ENCODE results near the gene STAG3. TPM values are rescaled to one million over a fixed set of nuclear protein-coding genes. Genes with fewer than 3 reads are reported as not detected.
A peak's percentile ranks its signal among the peaks of the same experiment; 100 is the strongest.

The STAG3 gene
- total RNA-seq, 1 donor from 2014 or later: 0.36 TPM

DNA sequence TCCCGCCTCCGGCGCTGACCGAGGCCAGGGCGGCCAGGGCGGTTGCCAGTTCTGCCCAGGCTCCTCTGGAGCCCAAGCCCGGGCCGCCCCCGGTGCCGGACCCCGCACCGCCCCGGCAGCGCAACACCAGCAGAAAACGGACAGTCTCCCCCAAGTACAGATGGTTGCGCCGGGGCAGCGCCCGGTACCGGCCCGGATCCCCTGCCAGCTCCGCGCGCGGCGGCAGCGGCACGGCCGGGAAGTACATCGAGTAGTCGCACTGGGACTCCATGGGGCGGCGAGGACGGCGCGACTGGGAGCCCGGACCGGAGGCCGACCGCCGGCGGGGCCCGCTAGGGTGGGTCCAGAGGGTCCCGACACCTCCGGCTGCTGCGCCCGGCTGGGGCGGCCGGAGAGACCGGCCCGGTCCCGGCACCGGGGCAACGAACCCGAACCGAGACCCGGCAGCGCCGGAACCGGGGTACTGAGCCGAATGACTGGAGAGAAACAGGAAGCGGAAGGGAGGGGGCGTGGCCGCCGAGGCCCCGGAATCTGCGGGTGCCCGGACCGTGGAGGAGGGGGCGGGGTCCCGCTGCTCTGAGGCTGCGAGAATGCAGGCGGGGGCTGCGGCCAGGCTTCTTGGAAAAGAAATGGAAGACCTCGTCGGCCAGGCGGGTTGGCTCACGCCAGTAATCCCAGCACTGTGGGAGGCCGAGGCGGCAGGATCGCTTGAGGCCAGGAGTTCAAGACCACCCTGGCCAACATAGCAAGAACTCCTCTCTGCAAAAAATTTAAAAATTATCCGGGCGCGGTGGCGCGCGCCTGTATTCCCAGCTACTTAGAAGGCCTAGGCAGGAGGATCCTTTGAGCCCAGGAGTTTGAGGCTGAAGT lies 19.3 kb upstream of the STAG3 start, which contains the start of gene TRAPPC14:
TRAPPC14 (minus strand) TSS at position 495 of the 870 bp plus-strand sequence; CDS start at position 271, 224 bp downstream.
- TF ChIP-seq EZH2 (IDR thresholded peaks at IDR 0.05; ENCODE audit: insufficient read depth, low read length) (no peak), CTCF (IDR thresholded peaks at IDR 0.05; ENCODE audit: insufficient read depth, low read depth, low read length) (no peak)
- H3K27ac Mint-ChIP-seq (ENCODE audit: unreplicated experiment): peak within 1 kb of the TSS; percentile 74
- Histone ChIP-seq H3K27ac (ENCODE audit: low read depth, low read length) (peak within 1 kb of the TSS; percentile 61), H3K9ac (ENCODE audit: low read length) (peak within 1 kb of the TSS; percentile 93), H2AFZ (ENCODE audit: low read depth, low read length) (peak within 1 kb of the TSS; percentile 75), H3K4me1 (ENCODE audit: insufficient read depth, low read length) (peaks cover 7% of the 10 kb centered on the region), H3K4me2 (ENCODE audit: low read length) (peak within 1 kb of the TSS; percentile 92), H3K36me3 (ENCODE audit: insufficient read depth, low read length) (peaks cover 9% of the 10 kb centered on the region), H3K4me3 (ENCODE audit: insufficient read depth, low read depth, low read length) (peak within 1 kb of the TSS; percentile 77), H3K79me2 (ENCODE audit: insufficient read depth, low read length) (peaks cover 35% of the 10 kb centered on the region), H3K27me3 (ENCODE audit: insufficient read depth, low read length) (no peaks in the 10 kb centered on the region), H4K20me1 (ENCODE audit: insufficient read depth, low read length) (peaks cover 40% of the 10 kb centered on the region), H3K9me3 (ENCODE audit: insufficient read depth, low read depth, low read length) (no peaks in the 10 kb centered on the region)
- peaks cover 7% of the 10 kb centered on the region for H3K4me1 Mint-ChIP-seq (ENCODE audit: low read depth, unreplicated experiment)
- peak; percentile 66 for DNase-seq (ENCODE audit: low read depth)
- H3K36me3 Mint-ChIP-seq (ENCODE audit: low read depth, unreplicated experiment): peaks cover 7% of the 10 kb centered on the region
- peak within 1 kb of the TSS; percentile 84 for H3K4me3 Mint-ChIP-seq (ENCODE audit: unreplicated experiment)
- no peaks in the 10 kb centered on the region for H3K9me3 Mint-ChIP-seq (ENCODE audit: unreplicated experiment)
- H3K27me3 Mint-ChIP-seq (ENCODE audit: low read depth, unreplicated experiment): peaks cover 2% of the 10 kb centered on the region
- FAIRE-seq: no peak

DNA sequence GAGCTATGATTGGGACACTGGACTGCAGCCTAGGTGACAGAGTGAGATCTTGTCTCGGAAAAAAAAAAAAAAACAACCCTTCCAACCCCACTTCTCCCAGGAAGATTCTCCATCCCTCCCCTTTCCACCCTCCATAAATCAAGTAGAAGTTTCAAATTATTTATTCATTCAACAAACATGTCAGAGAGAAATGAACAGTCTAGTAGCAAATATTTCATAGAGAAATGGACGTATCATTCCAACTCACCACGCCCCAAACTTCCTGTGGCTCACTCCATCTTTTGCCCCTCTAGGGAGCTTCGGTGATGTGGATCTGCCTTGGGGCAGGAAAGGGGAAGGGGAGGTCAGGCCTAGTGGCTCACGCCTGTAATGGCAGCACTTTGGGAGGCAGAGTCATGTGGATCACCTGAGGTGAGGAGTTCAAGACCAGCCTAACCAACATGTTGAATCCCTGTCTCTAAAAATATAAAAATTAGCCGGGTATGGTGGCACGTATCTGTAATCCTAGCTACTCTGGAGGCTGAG lies 18.6 kb upstream of the STAG3 start:
- H3K9me3 ChIP-seq (ENCODE audit: insufficient read depth, low read depth, low read length): no peaks in the 10 kb centered on the region
- H3K4me3 ChIP-seq (ENCODE audit: insufficient read depth, low read depth, low read length): peak overlapping the region; percentile 77
- FAIRE-seq (no peak), DNase-seq (ENCODE audit: low read depth) (no peak)
- H3K36me3 Mint-ChIP-seq (ENCODE audit: low read depth, unreplicated experiment): peaks cover 2% of the 10 kb centered on the region
- peak overlapping the region; percentile 93 for H3K9ac ChIP-seq (ENCODE audit: low read length)
- peak overlapping the region; percentile 75 for H2AFZ ChIP-seq (ENCODE audit: low read depth, low read length)
- H4K20me1 ChIP-seq (ENCODE audit: insufficient read depth, low read length): peaks cover 34% of the 10 kb centered on the region
- peaks cover 7% of the 10 kb centered on the region for H3K4me1 ChIP-seq (ENCODE audit: insufficient read depth, low read length)
- peak overlapping the region; percentile 92 for H3K4me2 ChIP-seq (ENCODE audit: low read length)
- peak overlapping the region; percentile 74 for H3K27ac Mint-ChIP-seq (ENCODE audit: unreplicated experiment)
- H3K4me3 Mint-ChIP-seq (ENCODE audit: unreplicated experiment): peak overlapping the region; percentile 84
- H3K27me3 ChIP-seq (ENCODE audit: insufficient read depth, low read length): no peaks in the 10 kb centered on the region
- peaks cover 9% of the 10 kb centered on the region for H3K36me3 ChIP-seq (ENCODE audit: insufficient read depth, low read length)
- H3K27me3 Mint-ChIP-seq (ENCODE audit: low read depth, unreplicated experiment): peaks cover 2% of the 10 kb centered on the region
- TF ChIP-seq EZH2 (IDR thresholded peaks at IDR 0.05; ENCODE audit: insufficient read depth, low read length) (no peak), CTCF (IDR thresholded peaks at IDR 0.05; ENCODE audit: insufficient read depth, low read depth, low read length) (no peak)
- peaks cover 35% of the 10 kb centered on the region for H3K79me2 ChIP-seq (ENCODE audit: insufficient read depth, low read length)
- no peaks in the 10 kb centered on the region for H3K9me3 Mint-ChIP-seq (ENCODE audit: unreplicated experiment)
- no peak overlapping the region for H3K27ac ChIP-seq (ENCODE audit: low read depth, low read length)
- H3K4me1 Mint-ChIP-seq (ENCODE audit: low read depth, unreplicated experiment): peaks cover 7% of the 10 kb centered on the region

Data from astrocyte (in vitro differentiated cells and primary cell).